Measurements from ENCODE around the gene GIT1. TPM values are rescaled to one million over a fixed set of nuclear protein-coding genes. Genes with fewer than 3 reads are reported as not detected.

Gene GIT1
- total RNA-seq, 4 donors from 2014 or later, result 28.7 to 50.4 (median 39.9) TPM

DNA sequence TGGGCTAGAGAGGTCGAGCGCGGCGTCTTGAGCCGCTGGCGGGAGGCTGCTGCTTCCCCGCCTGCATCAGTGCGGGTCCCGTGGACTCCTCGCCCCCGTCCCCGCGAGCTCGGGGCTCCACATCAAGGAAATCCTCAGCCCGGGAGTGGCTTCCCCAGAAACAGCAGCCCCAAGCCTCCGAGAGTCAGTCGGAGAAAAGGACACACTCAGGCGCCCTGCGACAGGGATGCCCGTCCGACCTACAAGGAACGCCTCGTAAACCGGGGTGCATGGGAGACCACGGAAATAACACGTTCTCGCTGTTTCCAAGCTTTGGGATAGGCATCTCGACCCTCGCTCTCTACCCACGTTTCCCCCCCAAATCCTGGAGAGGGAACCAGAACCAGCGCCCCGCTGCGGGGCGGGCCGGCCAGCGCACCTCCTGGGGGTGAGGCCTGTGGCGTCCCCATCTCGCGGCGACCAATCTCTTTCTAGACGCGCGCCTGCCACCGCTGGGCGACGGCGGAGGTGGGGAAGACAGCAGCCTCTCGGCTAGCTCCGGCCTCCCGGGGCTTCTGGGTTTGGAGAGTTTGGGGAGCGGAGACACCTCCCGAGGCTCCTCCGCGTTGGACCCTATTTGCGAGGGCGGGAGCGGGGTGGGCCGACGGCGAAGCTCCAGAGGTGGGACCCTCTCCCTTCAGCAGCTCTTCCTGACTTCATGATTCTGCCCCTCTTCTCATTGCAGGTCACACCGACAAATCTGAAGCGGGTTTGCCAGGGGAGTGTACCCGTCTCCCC, 21.7 kb downstream of the GIT1 start:
- intact Hi-C loops (cut with DNase I), result no loop called here
- TF ChIP-seq POLR2A (IDR thresholded peaks at IDR 0.05; ENCODE audit: low read depth), result no peak
- TF ChIP-seq, protein P1, sequence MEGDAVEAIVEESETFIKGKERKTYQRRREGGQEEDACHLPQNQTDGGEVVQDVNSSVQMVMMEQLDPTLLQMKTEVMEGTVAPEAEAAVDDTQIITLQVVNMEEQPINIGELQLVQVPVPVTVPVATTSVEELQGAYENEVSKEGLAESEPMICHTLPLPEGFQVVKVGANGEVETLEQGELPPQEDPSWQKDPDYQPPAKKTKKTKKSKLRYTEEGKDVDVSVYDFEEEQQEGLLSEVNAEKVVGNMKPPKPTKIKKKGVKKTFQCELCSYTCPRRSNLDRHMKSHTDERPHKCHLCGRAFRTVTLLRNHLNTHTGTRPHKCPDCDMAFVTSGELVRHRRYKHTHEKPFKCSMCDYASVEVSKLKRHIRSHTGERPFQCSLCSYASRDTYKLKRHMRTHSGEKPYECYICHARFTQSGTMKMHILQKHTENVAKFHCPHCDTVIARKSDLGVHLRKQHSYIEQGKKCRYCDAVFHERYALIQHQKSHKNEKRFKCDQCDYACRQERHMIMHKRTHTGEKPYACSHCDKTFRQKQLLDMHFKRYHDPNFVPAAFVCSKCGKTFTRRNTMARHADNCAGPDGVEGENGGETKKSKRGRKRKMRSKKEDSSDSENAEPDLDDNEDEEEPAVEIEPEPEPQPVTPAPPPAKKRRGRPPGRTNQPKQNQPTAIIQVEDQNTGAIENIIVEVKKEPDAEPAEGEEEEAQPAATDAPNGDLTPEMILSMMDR (IDR thresholded peaks at IDR 0.05), result peak; percentile 29 to 58 (median 33)
- no peak for TF ChIP-seq POLR2AphosphoS5 (IDR thresholded peaks at IDR 0.05)
- WGBS, result 0% methylated on average over 3 of the region's 63 CpGs
- DNase-seq (ENCODE audit: extremely low spot score), result no peak
- Histone ChIP-seq H3K36me3 (peaks cover 0 to 18% (median 2%) of the 10 kb centered on the region in 4 donors), H3K4me1 (peaks cover 30 to 76% (median 62%) of the 10 kb centered on the region in 4 donors), H3K4me3 (peak overlapping the region; percentile 68 to 78 (median 71)), H3K27me3 (no peaks in the 10 kb centered on the region), H3K9me3 (no peaks in the 10 kb centered on the region), H3K27ac (replicated peaks in 1 of 4) (peak overlapping the region; percentile 85 to 91 (median 89))

DNA sequence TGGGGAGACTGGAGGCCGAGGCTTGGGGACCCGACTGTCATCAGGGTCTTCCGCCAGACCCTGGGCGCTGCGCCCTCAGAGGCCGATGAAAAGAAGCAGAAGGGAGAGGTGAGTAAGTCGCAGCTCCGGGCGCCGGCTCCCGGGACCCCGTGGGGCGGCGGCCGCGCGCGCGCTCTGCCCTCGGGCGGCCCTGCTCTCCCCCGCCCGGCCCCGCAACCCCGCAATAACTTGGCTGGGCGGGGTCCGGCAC, 22.2 kb downstream of the GIT1 start:
- Histone ChIP-seq H3K9me3 (no peaks in the 10 kb centered on the region), H3K36me3 (peaks cover 4 to 23% (median 7%) of the 10 kb centered on the region in 4 donors), H3K27me3 (no peaks in the 10 kb centered on the region), H3K27ac (replicated peaks in 1 of 4) (peak overlapping the region; percentile 85 to 91 (median 89)), H3K4me3 (peak overlapping the region; percentile 68 to 78 (median 71)), H3K4me1 (peaks cover 26 to 76% (median 57%) of the 10 kb centered on the region in 4 donors)
- 0% methylated on average over 6 of the region's 27 CpGs for WGBS
- intact Hi-C loops (cut with DNase I), result no loop called here
- TF ChIP-seq, protein P1 (IDR thresholded peaks at IDR 0.05), result no peak
- TF ChIP-seq POLR2AphosphoS5 (IDR thresholded peaks at IDR 0.05) (no peak), POLR2A (IDR thresholded peaks at IDR 0.05; ENCODE audit: low read depth) (no peak)
- DNase-seq (ENCODE audit: extremely low spot score), result no peak

DNA sequence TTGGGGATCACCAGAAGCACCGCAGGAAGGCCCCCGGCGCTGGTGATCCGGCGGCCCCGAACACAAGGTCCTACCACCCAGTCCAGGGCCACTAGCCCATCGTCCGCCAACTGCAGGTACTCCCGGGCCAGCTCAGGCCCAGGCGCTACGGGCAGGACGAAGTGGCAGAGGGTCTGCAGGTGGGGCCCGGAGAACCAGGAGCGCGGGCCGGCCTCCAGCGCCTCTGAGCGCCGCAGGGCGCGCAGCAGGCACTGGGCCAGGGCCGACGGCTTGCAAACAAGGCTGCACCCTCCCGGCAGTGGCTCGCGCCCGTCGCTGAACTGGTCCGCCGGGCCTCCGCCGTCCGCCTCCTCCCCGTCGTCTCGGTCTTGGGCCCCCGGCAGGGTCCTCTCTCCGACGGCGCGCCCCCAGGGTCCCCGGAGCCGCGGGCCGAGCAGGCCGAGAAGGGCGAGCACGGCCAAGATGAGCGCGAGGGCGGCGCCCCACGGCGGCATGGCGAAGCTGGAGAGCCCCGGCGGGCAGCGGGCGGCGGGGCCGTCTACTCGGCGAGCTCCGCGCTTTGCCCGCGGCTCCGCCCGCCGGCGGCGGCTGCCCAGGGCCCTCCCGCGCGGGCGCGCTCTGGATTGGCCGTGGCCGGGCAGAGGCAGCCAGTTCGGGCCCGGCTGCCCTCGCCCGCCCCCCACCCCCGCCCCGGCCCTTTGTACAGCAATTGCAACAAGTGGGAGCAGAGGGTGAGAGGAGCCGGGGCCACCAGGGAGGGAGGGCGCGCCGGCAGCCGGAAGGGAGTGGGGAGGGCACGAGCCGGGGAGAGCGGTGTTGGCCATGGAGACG, 22.8 kb downstream of the GIT1 start, which contains the start of gene ABHD15:
Gene ABHD15, minus strand, starts transcription at position 565 of the 831 bp plus-strand sequence. Its CDS starts 71 bp downstream, at position 494.
- no peaks in the 10 kb centered on the region for H3K9me3 ChIP-seq
- intact Hi-C loops (cut with DNase I), result no loop called here
- peak within 1 kb of the TSS; percentile 68 to 78 (median 71) for H3K4me3 ChIP-seq
- peaks cover 28 to 76% (median 55%) of the 10 kb centered on the region in 4 donors for H3K4me1 ChIP-seq
- no peaks in the 10 kb centered on the region for H3K27me3 ChIP-seq
- peaks cover 4 to 24% (median 10%) of the 10 kb centered on the region in 4 donors for H3K36me3 ChIP-seq
- peak within 1 kb of the TSS; percentile 85 to 91 (median 89) for H3K27ac ChIP-seq (replicated peaks in 1 of 4)
- DNase-seq (ENCODE audit: extremely low spot score), result no peak
- 3% methylated on average over 45 of the region's 94 CpGs for WGBS
- TF ChIP-seq EP300 (IDR thresholded peaks at IDR 0.05), result no peak
- no peak for TF ChIP-seq POLR2A (IDR thresholded peaks at IDR 0.05; ENCODE audit: low read depth)
- TF ChIP-seq POLR2AphosphoS5 (IDR thresholded peaks at IDR 0.05), result peak; percentile 53 to 90
- TF ChIP-seq, protein P1 (IDR thresholded peaks at IDR 0.05), result peak in 1 of 3 experiments; percentile 14

DNA sequence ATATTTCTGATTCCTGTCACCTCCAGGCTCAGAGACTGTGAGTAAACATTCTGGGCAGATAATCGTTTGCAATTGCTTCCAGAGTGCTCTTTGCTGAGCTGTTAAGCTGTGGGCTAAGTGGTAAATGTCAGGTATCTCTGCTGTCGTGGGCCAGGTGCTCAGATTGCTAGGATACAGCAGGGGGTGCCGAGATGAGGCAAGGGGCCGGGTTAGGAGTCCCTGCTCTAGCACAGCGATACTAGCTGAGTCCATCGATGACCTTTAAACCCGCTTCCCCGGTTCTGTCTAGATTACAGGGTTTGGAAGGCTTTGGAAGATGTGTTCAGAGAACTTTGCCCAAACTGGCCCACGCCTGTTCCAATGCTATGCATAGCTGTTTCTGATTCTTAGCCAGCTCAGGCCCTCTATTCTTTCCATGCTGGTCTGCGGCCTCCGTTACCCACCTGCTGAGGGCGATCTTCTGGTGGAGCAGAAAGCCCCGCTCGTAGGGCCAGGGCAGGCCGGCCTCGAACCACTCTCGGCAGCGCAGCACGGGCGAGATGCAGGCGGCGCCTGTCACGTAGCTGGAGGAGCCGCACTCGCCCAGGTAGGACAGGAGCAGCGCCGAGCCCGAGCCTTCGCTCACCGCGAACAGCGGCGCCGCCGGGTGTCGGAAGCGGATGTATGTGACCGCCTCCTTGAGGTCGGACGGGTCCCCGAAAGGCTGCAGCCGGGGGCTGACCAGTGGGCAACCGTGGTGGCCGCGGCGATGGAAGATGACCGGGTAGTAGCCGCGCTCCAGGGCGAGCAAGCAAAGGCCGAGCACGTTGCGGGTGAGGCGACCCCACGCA, 23.6 kb downstream of the GIT1 start:
- peaks cover 4 to 20% (median 11%) of the 10 kb centered on the region in 4 donors for H3K36me3 ChIP-seq
- H3K27ac ChIP-seq (replicated peaks in 1 of 4), result peak overlapping the region; percentile 85 to 91 (median 89)
- peaks cover 32 to 73% (median 56%) of the 10 kb centered on the region in 4 donors for H3K4me1 ChIP-seq
- 26% methylated on average over 25 of the region's 55 CpGs for WGBS
- H3K4me3 ChIP-seq, result peak overlapping the region; percentile 68 to 78 (median 71)
- no peak for DNase-seq (ENCODE audit: extremely low spot score)
- H3K27me3 ChIP-seq, result no peaks in the 10 kb centered on the region
- no peak for TF ChIP-seq EP300 (IDR thresholded peaks at IDR 0.05)
- TF ChIP-seq, protein P1 (IDR thresholded peaks at IDR 0.05), result peak in 1 of 3 experiments; percentile 4
- no peaks in the 10 kb centered on the region for H3K9me3 ChIP-seq
- intact Hi-C loops (cut with DNase I), result no loop called here

Data from esophagus muscularis mucosa (tissue), 4 donors.